Right atrium auricular region (tissue), 2 donors: ENCODE measurements around the gene FEZ2. TPM values are rescaled to one million over a fixed set of nuclear protein-coding genes. Genes with fewer than 3 reads are reported as not detected.

Experiments
- DNase-seq: peaks from one replicate; pipeline ENCODE4 v3.0.0-alpha.2; 2019; ENCODE audit warnings: low spot score
- H3K27ac ChIP-seq, 2 donors: fragments of 200-600 bp; sonication (generic); 1 replicate in 1 of 2; 2 replicates in 1 of 2; pipeline ENCODE4 v1.5.1; 2016 to 2019
- H3K27me3 ChIP-seq, 2 donors: fragments of 200-600 bp; sonication (generic); one replicate each; pipeline versions ENCODE4 v1.5.1 to v1.6.0; 2017 to 2019
- H3K36me3 ChIP-seq: fragments of 200-600 bp; sonication (generic); one replicate; pipeline ENCODE4 v1.5.1; 2016
- H3K4me1 ChIP-seq, 2 donors: fragments of 200-600 bp; sonication (generic); one replicate each; pipeline versions ENCODE4 v1.5.1 to v1.6.0; 2017 to 2019
- H3K4me3 ChIP-seq, 2 donors: fragments of 200-600 bp; sonication (generic); 1 replicate in 1 of 2; 2 replicates in 1 of 2; pipeline ENCODE4 v1.5.1; 2017 to 2019; ENCODE audit warnings: mild to moderate bottlenecking in 1 of 2, moderate library complexity in 1 of 2
- H3K9me3 ChIP-seq, 2 donors: fragments of 200-600 bp; sonication (generic); one replicate each; pipeline ENCODE4 v1.5.1; 2019
- total RNA-seq, 2 donors: library from RNA; depleted of rRNA; stranded (reverse); fragments of >200 nt; gene quantifications; one replicate each; pipeline ENCODE4 v1.1.0, GENCODE V29; 2016
- TF ChIP-seq, protein P1 (sequence below), 2 donors: fragments of 200-600 bp; sonication (generic); IDR thresholded peaks; one replicate each; pipeline ENCODE4 v1.5.1; 2019; ENCODE audit warnings: antibody characterized with exemption in 2 of 2

FEZ2 gene
- total RNA-seq, 2 donors from 2014 or later, result 30.3 to 81.5 TPM

DNA sequence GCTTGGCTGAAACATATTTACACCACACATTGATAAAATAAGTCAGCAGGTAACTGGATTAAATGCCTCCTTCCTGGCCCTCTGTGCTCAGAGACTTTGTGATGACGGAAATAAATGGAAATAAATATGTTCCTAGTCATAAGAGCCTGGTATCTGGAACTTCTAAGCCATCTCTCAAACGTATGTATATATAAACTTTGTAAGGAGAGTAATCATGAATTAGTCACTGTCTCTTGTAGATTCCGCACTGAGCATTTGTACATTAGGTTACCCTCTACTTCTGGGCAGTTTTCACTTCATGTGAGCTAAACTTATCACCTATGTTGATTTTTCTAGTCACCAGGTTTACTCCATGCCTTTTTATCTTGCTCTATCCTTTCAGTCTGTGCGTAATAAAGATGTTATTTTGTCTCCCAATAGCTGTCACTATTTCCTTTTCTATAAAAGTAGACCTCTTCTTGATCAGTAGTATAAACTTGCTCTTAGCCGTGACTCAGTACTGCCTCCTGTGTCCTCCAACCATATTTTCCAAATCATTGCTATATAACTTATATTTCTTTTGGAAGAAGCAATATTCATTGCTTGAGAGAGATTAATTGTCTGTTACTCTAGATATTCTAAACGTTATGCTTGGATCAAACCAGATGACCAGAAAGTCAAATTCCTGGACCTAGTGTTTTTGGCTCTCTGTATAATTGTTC is 53.2 kb downstream of the FEZ2 start:
- peaks cover 36% of the 10 kb centered on the region for H3K36me3 ChIP-seq
- H3K4me1 ChIP-seq, result peaks cover 0 to 7% of the 10 kb centered on the region in 2 donors
- H3K9me3 ChIP-seq, result no peaks in the 10 kb centered on the region
- no peak overlapping the region for H3K4me3 ChIP-seq
- TF ChIP-seq, protein P1, sequence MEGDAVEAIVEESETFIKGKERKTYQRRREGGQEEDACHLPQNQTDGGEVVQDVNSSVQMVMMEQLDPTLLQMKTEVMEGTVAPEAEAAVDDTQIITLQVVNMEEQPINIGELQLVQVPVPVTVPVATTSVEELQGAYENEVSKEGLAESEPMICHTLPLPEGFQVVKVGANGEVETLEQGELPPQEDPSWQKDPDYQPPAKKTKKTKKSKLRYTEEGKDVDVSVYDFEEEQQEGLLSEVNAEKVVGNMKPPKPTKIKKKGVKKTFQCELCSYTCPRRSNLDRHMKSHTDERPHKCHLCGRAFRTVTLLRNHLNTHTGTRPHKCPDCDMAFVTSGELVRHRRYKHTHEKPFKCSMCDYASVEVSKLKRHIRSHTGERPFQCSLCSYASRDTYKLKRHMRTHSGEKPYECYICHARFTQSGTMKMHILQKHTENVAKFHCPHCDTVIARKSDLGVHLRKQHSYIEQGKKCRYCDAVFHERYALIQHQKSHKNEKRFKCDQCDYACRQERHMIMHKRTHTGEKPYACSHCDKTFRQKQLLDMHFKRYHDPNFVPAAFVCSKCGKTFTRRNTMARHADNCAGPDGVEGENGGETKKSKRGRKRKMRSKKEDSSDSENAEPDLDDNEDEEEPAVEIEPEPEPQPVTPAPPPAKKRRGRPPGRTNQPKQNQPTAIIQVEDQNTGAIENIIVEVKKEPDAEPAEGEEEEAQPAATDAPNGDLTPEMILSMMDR (IDR thresholded peaks at IDR 0.05), result no peak
- no peak for DNase-seq
- no peaks in the 10 kb centered on the region for H3K27me3 ChIP-seq
- H3K27ac ChIP-seq, result no peak overlapping the region

DNA sequence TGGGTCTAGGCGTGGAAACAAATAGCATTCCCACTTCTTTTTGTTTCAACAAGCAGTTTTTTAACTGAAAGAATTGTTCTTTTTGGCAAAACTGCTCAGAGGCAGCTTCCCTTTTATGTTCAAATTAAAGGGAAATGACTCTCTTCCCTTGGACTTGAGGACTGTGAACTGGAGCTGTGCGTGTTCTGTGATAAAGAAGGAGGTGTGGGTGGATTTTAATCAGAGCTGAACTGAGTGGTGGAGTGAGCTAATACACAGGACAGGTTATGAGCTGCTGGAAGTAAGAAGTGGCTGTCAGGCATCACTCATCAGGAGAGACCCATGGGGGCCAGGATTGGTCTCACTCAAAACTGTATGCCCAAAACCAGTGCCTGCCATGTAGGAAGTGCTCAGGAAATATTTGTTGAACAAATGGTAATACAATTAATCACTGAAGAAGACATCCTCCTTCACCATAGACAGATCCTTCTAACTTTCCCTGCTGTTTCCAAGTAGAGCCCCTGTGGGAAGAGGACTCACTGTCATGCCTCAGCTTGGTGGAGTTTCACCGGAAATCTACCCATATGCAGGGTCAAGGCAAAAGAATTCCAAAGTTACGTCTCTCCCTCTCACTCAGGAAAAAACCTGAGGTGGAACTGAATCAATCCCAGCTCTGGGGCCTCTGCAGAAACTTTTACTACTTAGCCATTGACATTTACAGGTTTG is 55.9 kb downstream of the FEZ2 start:
- Histone ChIP-seq H3K36me3 (peaks cover 9% of the 10 kb centered on the region), H3K27me3 (no peaks in the 10 kb centered on the region), H3K27ac (peak overlapping the region in 1 of 2 donors; percentile 31), H3K4me3 (no peak overlapping the region), H3K4me1 (peaks cover 0 to 7% of the 10 kb centered on the region in 2 donors), H3K9me3 (no peaks in the 10 kb centered on the region)
- TF ChIP-seq, protein P1 (IDR thresholded peaks at IDR 0.05), result no peak
- no peak for DNase-seq

DNA sequence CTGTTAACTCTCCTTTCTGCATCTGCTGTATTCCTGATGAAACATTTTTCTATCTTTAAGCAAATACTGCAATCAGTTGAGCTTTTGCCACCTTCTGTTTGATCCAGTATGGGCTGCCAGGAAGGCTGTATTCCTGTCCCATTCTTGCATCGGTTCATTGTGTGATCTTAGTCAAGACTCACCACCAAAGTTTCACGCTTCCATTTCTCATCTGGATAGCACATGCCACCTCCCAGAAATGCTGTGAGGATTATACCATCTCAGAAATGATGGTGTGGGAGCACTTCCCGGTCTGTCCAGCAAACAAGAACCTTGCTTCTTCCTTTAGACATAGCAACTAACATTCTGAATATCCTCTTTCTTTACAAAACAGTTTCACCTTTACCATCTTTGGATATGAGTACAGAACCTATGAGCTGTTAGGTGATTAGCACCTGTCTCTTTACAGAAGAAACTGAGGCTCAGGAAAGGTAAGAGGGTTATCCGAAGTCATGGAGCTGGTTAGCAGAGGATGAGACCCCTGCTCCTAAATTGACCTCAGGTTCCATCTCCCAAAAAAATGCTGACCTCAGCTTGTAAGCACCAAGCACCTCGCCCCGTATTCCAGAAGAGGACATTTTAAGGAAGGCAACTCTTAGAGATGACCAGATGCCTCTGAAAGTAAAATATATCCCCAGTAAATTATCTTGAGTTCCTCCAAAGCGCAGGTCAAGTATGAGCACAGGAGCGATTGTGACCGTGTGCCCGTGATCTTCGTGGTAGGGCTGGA is 56.8 kb downstream of the FEZ2 start:
- no peak for DNase-seq
- Histone ChIP-seq H3K4me1 (peaks cover 0 to 7% of the 10 kb centered on the region in 2 donors), H3K27ac (no peak overlapping the region), H3K9me3 (no peaks in the 10 kb centered on the region), H3K4me3 (no peak overlapping the region), H3K36me3 (peaks cover 5% of the 10 kb centered on the region), H3K27me3 (no peaks in the 10 kb centered on the region)
- TF ChIP-seq, protein P1 (IDR thresholded peaks at IDR 0.05), result no peak

DNA sequence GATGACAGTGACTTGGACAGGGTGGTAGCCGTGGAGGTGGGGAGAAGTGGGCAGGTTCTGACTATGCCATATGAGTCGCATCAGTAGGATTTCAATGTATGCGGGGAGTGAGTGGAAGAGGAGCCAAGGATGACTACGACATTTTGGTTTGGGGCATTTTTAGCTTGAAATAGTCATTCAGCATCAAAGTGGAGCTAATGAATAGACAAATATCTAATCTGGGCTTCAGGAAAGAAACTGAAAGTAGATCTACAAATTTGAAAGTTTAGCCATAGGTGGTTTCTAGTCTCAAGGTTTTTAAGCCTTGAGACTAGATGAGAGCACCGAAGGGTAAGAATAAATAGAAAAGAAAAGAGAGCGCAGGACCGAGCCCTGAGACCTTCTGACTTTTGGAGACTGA is 58.3 kb downstream of the FEZ2 start:
- H3K4me1 ChIP-seq, result peaks cover 0 to 7% of the 10 kb centered on the region in 2 donors

DNA sequence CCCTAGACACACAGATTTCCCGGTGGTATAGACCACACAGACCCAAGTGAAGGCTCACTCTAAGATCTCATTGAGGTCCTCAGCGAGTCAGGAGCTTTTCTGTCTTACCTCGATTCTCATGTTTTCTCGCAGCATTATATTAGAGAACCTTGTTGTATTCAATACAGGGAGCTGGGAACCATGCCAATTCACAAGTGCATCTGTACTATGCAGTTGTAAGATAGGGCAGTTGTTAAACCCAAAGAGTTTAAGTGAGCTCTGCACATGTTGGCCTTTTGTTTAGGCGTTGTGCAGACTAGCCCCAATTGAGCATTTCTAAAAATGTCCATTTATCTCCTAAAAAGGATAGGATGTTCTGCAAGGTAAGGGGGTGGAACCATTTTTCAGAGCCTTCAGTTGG is 59.6 kb downstream of the FEZ2 start:
- Histone ChIP-seq H3K9me3 (no peaks in the 10 kb centered on the region), H3K4me1 (peaks cover 0 to 7% of the 10 kb centered on the region in 2 donors), H3K36me3 (no peaks in the 10 kb centered on the region), H3K27me3 (no peaks in the 10 kb centered on the region), H3K4me3 (no peak overlapping the region), H3K27ac (no peak overlapping the region)
- TF ChIP-seq, protein P1 (IDR thresholded peaks at IDR 0.05), result no peak
- DNase-seq, result no peak

More for the DNA sequence above, 58.3 kb downstream of the FEZ2 start:
- Histone ChIP-seq H3K4me3 (no peak overlapping the region), H3K9me3 (no peaks in the 10 kb centered on the region), H3K27ac (no peak overlapping the region), H3K27me3 (no peaks in the 10 kb centered on the region), H3K36me3 (no peaks in the 10 kb centered on the region)
- TF ChIP-seq, protein P1 (IDR thresholded peaks at IDR 0.05), result no peak
- DNase-seq, result no peak
